Measurements from ENCODE around the gene ACTN4.

ACTN4 gene

DNA sequence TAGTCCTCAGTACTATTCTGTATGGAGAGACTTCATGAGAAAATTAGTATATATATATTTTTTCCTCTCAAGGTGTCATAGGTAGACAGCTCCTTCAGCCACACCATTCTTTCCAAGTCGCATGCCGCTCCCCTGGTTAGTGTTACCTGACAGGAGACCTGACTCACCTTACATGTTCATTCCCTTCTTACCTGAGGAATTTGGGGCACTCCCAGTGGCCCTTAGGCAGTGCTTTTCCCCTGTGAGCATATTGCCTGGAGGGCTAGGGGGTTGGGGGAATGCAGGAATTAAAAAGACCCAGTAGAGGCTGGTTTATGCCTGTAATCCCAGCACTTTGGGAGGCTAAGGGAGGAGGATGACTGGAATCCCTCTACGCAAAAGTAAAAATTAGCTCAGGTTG lies 9.0 kb upstream of the ACTN4 start:
- DNase-seq = no peak

DNA sequence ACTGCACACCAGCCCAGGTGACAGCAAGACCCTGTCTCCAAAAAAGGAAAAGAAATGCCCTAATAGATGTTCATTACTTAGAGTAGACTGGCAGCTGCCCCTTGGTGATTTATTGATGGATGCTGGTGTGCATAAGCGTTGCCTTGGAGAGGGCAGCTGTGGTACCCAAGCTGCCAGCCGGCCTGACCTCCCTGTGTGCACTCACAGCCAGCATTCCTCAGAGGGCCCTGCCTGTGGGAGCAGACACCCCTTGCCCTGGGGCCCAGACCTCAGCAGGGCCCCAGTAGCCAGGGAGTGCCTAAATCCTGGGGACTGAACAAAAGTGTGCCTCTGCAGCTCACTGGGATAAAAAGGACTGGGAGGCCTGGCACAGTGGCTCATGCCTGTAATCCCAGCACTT lies 7.8 kb upstream of the ACTN4 start:
- no peak for DNase-seq

DNA sequence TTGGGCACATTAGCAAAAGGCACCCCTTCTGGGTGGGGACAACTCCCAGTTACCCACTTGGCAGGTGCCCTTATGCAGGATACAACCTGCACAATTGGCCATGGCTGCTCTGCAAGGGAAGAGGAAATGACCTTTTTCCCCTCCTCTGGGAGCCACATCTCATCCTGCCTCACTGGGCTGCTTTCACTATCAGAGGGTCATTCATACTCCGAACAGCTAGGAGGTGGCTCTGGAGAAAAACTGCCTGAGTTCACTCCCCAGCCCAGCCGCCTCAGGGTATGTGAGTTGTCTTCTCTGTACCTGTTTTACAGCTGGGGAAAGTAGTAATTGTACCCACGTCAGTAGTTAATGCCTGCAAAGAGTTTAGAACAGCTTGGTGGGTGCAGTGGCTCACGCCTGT lies 7.1 kb upstream of the ACTN4 start:
- no peak for DNase-seq

DNA sequence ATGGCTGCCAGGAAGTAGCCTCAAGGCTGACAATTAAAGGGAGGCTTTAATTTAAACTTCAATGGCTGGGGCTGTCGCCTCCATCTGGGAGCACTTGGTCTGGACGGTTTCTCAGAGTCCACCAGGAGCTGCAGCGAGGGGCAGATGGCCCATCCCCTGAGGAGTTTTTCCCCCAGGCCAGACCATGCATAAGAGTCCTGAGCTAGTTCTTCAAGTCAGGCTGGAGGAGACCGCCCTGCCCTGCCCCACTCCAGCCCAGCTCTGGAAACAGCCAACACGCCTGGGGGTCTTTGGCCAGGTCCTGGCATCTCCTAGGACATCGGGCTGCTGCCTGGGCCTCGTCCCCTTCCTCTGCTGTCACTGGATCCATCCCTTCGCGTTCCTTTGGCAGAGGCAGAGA lies 5.3 kb upstream of the ACTN4 start:
- no peak for DNase-seq

DNA sequence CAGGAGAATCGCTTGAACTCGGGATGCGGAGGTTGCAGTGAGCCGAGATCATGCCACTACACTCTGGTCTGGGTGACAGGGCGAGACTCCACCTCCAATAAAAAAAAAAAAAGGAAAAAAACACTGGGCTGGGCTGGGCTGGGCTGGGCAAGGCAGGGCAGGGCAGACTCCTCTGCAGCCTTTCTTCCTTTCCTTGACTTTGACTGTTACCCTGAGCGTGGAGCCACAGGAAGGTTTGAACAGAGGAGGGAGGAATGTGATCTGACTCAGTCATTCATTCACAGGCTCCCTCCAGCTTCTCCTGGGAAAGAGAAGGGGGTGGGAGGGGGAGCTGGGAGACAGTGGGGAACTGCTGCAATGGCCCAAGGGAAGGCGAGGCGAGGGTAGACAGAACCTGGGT lies 2.7 kb upstream of the ACTN4 start:
- DNase-seq = no peak

DNA sequence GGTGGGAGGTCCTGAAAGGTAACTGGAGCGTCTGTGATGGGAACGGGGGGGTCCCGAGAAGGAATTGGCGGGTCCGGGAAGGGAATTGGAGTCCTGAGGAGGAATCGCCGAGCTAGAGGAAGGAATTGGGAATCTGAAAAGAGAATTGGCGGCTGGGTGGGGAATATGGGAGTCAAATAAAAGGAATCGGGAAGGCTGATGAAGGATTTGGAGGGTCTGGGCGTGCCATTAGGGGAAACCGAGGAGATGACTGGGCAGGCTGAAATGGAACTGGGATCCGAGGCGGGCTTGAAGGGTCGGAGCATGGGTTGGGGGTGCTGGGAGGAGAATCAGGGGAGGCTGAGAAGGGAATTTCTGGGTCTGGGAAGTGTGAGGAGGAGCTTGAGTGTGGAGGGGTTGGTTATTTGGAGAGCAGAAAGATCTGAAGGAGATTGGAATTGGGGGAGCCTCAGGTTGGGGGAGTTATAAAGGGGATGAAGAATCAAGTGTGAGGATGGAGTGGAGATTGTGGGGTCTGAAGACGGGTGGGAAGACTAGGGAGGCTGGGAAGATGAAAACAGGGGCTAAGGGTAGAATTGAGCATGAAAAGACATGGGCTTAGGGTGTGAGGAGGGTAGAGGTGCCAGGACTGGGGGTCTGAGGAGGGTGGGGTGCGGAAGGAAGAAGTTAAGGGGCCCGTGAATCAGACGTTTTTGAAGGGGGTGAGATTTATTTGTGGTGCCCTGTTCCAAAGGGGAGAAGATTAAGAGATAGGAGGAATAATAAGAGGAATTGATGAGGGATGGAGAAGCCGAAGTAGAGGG lies 718 bp downstream of the ACTN4 start:
- no peak for DNase-seq

DNA sequence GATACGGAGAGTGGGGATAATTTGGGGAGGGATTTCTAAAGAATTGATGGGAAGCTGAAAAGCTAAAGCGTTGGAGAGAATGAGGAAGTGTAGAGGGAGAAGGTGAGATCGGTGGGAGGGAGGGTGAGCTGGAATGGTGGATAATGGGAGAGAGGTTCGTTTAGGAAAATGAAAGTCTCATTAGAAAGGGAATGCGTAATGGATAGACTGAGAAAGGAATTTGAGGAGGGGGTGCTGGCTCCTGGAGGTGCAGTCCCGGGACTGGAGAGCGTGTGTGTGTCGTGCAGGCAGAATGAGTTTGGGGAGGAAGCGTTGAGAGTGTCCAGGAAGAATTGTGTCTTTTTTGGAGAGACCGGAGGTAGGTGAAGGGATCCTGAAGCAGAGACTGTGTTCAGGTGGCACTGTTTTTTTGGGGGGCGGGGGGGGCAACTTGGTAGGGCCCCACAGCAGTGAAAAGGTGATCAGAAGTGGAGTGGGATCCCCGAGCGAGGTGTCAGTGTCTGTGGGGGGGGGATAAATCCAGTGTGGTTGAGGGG lies 1.4 kb downstream of the ACTN4 start:
- DNase-seq = no peak

DNA sequence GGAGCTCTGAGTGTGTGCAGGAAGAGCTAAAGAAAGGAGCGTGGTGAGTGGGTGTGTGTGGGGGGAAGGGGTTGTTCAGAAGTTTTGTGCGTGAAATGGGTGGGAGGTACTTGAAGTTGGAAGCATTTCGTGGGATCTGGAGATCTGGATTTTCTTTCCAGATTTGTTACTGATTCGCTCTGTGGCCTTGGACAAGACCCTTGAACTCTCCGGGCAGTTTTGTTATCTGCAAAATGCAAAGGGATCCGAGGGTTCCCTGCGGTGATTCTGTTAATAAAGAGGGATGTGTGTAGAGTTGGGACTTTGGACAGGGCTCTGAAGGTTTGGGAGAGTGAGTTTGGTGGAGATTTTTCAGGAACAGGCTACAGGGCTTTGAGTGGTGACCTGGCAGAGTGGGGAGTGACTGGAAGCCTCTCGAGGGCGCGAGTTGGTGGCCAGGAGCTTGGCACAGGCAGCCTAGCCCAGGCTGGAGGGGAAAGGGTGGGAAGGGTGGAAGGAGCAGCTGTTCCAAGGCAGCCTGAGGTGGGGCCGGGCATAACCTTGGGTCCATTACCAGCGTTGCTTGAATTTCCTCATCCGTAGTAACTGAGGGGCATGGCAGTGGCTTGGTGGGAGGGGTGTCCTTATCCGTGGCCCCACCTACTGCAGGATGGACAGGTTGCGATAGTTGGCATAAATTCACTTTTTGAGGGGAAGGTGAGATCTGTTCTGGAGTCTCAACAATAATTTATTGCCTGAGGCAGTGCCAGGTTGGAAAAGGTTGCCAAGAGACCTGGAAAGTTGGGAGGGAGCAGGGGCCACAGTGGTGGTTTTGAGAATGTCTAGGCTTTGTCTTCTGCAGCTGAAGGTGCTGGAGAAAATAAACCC lies 2.1 kb downstream of the ACTN4 start:
- DNase-seq = no peak

DNA sequence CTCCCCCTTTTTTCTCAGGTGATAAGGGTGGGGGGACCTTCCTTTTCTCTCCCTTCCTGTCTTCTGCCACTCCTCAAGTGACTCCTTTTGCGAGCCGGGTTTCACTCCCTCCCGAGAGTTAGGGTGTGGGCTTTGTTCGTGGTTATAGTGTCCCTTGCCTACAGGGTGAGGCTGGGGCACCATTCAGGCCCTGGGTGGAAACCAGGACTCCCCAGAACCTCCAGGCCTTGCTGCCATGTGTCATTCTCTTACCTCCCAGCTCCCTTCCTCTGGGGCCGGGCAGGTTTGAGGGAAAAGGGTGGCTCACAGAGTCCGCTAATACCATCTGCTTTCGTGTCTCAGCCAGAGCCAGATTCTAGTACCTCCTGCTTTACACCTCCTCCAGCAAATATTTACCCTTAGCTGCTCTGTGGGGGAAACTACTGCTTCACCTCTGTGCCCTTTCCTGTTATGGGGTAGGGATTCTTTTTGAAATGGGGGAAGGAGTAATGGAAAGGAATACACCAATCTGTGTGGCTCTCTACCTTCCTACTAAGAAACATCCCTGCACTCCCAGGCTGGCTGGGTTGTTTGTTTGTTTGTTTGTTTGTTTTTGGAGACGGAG lies 2.8 kb downstream of the ACTN4 start:
- no peak for DNase-seq

DNA sequence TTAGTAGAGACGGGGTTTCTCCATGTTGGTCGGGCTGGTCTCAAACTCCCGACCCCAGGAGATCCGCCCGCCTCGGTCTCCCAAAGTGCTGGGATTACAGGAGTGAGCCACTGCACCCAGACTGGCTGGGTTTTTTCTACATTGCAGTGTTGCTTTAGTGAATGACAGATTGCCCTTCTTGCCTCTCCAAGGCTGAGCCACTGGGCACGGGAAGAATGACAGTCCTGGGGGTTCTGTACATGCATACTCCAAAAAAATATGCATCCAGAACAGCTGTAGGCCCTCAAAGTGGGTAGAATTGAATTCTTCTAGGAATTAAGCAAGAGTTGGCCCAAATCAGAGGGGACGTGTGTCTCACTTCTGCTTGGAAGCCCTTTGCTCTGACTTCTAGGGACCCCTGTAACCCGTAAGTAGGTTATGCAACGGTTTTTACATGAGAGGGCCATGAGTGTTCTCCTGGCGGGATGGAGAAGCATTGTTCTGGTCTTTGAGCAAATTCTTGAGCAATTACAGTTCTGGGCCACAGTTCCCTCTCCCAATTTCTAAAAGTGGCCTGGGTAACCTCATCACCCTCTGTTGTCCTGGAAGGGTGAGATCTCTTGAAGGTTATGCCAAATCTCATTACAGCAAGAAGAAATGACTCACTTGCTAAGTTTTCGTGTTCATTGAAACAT lies 3.6 kb downstream of the ACTN4 start:
- no peak for DNase-seq

DNA sequence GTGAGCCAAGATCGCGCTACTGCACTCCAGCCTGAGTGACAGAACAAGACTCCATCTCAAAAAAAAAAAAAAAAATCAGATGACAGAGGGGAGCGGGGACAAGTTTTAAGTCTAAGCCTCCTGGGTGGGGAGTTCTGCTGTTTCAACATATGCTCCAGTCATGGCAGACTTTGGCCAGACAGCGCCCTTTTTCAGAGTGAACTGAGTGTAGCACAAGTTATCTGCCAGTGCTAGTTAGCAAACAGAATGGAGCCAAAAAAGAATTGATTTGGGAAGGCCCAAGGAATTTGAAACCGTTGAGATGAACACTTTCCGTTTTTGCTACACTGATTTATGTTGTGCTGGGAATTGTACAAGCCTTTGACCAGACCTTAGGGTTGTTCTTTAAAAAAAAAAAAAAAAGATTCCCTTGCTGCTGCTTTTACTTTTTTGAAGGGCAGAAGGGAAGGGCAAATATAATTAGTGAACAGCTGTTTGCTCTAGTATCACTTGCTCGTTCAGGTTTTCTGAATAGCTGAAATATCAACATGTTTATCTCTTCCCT lies 5.7 kb downstream of the ACTN4 start:
- no peak for DNase-seq

DNA sequence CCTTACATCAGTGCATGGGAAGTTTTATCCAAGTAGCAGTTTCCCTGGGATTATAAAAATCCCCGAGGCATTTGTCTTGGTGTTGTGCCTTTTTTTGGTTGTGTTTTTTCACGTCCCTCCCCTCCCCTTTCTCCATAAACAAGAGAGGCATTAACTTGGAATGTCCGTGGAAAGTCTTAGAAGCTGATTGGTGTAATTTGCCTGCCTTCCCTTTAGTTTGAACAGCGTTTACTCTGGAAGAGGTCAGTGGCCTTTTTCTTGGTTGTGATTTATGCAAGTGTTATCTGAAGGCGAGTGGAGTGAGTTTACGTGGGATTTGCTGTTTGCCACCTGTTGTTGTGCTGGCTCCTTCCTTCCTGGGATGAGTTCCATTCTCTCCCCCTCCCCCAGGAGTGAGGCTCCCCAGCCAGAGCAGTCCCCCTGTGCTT lies 7.2 kb downstream of the ACTN4 start:
- no peak for DNase-seq

DNA sequence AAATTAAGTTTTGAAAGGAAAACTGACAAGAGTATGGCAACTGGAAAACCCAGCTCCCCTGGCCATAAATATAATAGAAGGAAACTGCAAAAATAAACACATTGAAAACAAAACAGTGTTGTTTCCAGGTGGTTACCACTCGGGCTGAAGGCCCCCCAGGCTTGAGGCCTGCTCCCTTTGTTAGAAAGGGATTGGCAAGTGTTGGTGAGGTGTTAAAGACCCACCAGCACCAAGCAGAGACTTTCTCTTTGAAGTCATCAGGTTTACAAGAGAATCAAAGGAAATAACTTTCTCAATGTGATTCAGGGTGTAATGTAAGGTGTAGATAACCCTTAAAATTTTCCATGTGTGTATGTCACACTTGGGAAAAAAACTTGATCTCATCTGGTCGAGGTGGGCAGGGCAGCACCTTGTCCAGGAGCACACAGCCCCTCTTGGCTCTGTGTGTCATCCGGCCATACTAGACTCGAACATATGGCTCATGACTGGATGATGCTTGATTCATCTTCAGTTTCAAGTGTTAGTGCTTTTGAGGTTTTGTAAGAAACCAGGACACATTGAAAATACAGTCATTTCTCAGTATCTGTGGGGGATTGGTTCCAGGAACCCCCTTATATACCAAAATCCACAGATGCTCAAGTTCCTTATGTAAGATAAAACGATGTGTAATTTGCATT lies 7.8 kb downstream of the ACTN4 start:
- DNase-seq = no peak

DNA sequence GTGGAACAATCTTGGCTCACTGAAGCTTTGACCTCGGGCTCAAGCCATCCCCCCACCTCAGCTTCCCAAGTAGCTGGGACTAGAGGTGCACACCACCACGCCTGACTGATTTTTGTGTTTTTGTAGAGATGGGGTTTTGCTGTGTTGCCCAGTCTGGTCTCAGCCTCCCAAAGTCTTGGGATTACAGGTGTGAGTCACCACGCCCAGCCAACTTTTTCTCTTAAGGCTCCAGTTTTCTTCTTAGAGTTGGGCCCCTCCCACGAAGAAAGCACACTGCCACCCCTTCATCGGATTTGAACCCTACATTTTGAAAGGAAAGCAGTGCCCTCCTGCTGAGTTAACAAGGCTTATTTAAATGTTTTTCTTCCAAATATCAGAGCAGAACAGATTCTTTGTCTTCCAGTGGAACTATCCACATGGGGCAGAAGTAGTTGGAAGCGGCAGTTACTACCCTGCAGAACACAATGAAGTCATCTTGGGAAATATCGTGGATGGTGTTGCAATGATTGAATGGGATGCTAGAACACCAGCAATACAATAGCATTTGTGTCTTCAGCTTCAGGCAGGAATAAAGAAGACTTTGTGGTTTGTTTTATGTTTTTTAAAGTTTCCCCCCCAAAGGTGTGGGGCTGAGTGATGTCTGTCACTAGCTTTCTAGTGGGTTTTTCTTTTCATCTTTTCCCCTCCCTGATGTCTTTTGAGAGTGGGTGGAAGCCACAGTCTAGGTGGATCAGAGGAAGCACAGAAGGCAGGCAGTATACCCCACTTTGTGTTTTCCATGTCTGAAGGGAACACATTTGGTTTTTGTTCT lies 8.9 kb downstream of the ACTN4 start:
- no peak for DNase-seq

DNA sequence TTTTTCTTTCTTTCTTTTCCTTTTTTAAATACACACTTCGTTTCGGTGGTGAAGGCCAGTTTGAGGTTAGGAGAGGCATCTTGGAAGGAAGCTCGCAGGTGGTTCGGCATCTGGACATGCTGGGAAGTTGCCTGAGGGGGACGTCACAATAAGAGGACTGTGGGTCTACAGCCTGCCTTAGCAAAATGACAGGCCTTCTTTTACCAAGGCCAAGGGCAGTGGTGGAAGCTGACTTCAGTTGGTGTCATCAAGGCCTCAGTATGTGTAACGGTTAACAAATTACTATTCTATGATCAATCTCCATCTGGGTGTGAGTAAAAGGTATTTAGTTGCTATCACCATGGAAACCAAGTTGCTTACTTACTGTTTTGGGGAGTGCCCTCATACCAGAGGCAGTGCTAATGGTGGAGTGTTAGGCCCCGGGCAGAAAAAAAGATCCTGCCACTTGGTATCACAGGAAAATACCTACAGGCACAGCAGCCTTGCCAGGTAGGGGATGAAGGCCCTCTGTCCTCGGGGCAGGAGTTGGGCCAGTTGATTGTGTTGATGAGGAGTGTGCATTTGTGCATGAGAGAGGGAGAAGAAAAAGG lies 10.3 kb downstream of the ACTN4 start:
- no peak for DNase-seq

DNA sequence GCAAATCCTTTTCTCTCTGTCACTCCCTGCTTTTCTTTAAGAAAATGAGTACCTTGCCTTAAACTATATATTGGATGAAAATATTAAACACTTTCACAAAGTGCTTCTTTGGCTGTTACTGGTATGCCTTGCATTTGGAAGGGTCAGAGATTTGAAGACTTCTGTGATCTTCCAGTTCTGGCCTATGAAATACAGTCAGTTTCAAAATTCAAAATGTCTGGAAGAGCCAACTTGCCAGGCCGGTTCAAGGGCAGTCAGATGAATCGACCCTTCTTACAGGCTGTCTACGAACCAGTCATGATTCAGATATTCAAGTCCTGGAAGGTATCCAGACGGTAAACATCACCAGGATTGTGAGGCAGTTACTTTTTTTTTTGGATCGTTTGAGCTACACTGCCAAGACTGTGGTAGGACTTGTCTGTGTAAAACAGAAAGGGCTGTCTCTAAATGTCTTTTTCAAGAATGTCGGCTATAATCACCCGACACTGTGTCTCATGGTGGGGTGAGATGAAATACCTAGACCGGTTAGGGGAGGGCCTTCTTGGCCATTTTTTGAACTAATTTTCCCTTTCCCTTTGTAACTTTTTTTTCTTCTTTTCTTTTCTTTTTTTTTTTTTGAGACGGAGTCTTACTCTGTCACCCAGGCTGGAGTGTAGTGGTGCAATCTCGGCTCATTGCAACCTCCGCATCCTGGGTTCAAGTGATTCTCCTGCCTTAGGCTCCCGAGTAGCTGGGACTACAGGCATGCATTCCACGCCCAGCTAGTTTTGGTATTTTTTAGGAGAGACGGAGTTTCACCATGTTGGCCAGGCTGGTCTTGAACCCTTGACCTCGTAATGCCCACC lies 11.2 kb downstream of the ACTN4 start:
- DNase-seq = peak; percentile 78

DNA sequence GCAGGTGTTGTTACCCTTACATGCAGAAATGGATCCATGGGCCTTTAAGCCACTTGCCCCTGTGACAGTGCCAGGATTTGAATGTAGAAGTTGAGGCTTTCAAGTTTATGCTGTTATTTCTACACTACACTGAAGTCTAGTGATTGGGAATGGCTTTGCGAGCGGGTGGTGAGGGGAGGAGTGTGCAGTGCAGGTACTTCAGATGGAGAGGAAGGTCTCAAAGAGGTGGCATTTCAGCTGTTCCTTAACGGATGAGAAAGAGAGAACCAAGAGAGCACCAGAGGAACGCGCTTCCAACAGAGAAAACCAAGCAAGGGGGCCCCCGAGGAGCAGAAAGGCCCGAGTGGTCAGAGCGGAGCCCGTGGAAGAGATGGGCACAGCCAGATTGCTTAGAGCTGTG lies 13.3 kb downstream of the ACTN4 start:
- no peak for DNase-seq

DNA sequence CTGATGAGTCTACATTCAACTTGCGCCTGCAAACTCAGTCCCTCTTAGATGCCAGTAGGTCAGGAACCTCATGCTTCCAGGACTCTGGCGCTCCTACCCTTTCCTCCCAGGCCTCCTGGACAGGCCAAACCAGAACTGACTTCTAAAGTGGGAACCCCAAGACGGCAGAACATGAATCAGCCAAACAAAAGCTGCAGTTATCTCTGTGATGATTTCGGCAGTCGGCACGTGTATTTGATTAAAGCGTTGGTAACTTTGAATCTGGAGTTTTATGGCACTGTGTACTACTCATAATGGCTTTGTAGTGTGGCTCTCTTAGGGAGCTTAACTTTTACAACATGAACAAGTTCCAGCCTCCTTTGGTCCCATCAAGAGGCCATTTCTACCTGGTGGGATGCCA lies 13.7 kb downstream of the ACTN4 start:
- no peak for DNase-seq

DNA sequence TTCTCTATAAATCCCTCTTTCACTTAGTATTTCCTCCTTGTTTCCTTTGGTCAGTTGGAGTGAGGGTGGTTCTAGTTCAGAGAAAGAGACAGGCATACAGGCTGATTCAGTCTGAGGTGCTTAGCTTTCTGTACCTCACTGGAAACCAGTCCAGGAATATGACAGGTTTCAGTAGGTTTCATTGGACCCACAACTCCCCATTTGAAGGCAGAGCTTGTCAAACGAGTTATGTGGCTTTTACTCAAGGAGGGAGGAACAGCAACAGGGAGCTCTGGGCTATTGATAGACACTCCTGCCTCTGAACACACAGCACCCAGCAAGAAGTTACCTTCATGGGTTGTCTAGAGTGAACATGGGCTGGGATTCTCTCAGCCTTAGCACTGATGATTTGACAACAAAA lies 14.5 kb downstream of the ACTN4 start:
- DNase-seq = no peak
